GM08714 (cell line): ENCODE data around the gene DTNA.
"Not testable (repeated sequence)": the region's sequence is repeated elsewhere in the genome, so short reads cannot be mapped to it uniquely, and the experiment has no call there.

Source experiments
- H3K4me3 ChIP-seq: fragments of 200-500 bp; sonication (Bioruptor generic); 2 replicates; pipeline ENCODE4 v1.5.1; 2014; ENCODE audit warnings: mild to moderate bottlenecking, low read length, inconsistent platforms
- ZNF274 ChIP-seq: IDR thresholded peaks from 2 replicates; pipeline ENCODE4 v1.6.1; 2012; ENCODE audit warnings: mild to moderate bottlenecking, low read depth, low read length

Gene DTNA

DNA sequence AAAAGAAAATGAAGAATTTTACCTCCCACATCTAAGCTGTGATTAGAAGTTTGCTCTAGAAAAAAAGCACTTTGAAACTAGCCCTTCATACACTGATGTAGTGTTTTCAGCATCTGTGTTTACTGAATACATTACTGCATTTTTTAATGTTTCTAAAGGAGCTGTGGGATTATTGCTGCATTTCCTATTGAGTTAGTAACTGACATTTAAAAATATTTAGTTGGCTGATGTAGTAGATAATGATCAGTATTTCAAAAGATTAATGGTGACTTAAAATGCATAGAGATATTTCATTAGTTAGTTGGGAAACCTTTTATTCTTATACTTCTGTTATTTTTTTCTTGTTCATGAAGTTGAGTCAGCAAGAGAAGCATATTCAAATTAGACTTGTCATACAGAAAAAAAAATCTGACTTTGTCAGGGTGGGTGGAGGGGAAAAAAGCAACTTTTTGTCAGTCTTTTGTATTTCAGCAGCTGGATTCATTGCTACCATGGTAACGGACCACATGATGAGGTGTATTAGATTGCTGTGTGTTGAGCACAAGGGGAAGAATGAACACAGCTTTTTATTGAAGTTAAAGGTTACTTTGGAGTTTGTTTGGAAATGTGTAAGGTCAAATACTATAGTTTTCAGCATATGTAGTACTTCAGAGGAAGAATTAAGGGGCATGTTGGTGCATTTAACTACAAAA lies at the start of gene DTNA:
Gene DTNA (plus strand): TSS at position 549 of the 692 bp plus-strand sequence. CDS start 45,679 bp downstream, outside the sequence.
- TF ChIP-seq ZNF274, result no peak
- no peak within 1 kb of the TSS; the same call in 1 of the 2 replicates for H3K4me3 ChIP-seq

DNA sequence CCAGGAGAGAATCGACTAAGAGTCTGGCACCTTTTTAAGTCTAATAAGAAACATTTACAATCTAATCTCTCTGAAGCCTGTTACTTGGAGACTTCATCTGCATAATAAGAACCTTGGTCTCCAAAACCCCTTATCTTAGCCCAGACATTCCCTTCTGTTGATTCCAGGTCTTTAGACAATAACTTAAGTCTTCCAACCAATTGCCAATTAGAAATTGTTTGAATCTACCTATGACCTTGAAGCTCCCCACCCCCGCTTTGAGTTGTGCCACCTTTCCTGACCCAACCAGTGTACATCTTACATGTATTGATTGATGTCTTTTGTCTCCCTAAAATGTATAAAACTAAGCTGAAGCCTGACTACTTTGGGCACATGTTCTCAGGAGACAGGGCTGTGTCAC lies 49.5 kb upstream of the DTNA start:
- no peak for TF ChIP-seq ZNF274
- no peak overlapping the region for H3K4me3 ChIP-seq

DNA sequence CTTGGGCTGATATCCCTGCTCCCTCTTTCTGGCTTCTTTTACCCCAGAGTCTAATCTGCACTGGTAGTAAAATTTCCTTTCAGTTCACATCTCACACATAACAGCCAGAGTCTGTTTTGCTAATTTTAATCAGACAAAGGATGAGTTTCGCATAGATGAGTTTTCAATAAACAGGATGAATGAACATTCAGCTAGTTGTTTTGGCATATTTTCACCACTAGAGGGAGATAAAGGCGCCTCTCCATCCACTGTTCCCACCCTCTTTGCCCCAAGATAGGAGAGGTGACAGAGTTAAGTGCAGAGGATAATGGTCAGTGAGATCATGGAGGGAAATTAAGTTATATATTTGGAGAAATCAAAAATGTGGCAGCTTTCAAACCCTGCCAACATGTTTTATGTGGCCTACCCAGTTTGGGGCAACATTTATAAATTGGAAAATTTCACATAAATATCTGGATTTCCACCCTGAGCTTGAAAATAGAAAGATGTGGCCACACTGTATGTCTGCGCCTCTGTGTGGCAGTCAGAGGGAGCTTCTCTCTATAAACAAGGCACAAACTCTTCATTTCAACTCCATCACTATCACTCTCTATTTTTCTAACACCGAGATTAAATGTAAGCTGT lies 48.5 kb upstream of the DTNA start:
- H3K4me3 ChIP-seq, result no peak overlapping the region
- no peak for TF ChIP-seq ZNF274

DNA sequence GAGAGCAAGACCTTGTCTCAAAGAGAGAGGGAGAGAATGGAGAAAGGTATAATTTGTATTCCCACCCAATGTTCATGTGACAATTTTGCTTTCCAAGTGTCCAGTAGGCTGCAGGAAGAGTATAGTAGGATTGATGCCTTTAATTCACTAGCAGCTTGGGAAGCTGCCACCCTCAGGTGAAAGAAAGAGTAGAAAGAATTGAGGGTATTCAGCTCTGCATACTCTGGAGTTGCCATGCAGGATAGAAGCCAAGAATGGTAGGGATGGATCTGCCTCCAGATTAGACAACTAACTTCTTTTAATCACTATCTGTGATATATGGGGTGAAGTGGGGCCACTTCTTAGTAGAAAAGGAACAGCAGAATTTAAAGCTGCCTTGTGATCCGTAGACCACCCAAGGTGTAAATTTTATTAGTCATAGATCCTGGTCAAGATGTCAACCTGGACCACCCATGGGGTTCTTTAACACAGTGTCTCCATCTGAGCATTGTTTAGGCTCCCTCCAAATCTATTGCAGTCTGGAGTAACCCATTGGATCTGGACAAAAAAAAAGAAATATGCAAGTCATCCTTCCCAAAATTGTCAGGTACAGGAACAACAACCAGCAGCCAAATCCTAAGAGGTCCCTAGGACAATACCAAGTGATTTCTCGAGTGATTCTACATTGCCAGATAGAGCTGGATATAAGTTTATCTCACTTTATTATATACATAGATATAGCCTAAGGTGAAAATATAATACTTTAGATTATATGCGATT lies 33.1 kb upstream of the DTNA start:
- TF ChIP-seq ZNF274, result no peak

DNA sequence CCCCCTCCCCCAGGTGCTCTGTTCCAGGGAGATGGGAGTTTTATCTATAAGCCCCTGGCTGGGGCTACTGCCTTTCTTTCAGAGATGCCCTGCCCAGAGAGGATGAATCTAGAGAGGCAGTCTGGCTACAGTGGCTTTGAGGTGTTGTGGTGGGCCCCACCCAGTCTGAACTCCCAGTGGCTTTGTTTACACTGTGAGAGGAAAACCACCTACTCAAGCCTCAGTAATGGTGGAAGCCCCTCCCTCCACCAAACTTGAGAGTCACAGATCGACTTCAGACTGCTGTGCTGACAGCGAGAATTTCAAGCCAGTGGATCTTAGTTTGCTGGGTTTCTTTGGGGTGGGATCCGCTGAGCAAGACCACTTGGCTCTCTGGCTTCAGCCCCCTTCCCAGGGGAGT lies 20.3 kb upstream of the DTNA start:
- H3K4me3 ChIP-seq, result not testable (repeated sequence)

More for the DNA sequence above, 33.1 kb upstream of the DTNA start:
- no peak overlapping the region for H3K4me3 ChIP-seq

DNA sequence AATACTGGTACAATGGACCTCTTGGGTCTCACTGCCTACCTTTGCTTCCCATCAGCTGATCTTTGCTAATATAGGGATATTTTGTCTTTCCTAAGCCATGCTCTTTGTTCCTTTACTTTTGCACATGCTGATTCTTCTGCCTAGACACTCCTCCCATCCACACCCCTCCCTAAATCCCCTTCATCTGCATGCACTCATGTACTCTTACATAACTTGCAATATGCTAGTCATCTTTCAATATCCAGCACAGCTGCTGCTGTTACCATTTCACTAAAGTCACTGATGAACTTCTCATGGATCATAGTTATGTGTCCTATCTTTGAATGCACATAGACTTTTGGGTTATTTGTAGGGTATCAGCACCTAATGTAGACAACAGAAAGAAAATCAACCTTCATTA lies 18.5 kb upstream of the DTNA start:
- H3K4me3 ChIP-seq, result no peak overlapping the region
- TF ChIP-seq ZNF274, result no peak

DNA sequence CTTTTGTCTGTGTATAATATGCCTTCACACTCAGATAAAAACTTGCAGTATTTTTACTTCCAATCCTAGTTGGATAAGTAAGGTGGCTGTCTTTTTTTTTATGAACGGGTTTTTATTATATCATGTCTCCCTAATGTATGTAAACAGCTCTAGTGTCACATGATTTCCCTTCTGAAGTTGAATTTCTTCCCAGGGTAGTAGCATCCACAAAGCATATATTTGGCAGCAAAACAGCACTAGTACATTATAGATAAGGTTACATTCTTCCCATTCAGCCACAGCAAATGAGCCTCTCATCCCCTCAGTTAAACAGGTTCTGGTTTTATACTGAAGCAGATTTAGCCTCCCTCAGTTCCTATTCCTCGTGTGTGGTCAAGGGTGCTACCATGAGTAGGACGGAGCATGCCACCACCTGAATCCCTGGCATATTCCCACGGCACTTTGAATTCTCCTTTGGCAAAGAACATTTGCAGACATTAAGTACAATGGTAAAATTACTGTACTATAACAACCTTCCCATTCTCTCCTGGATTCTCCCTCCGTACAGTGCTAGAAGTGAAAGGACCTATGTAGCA lies 15.4 kb upstream of the DTNA start:
- TF ChIP-seq ZNF274, result no peak
- no peak overlapping the region for H3K4me3 ChIP-seq

DNA sequence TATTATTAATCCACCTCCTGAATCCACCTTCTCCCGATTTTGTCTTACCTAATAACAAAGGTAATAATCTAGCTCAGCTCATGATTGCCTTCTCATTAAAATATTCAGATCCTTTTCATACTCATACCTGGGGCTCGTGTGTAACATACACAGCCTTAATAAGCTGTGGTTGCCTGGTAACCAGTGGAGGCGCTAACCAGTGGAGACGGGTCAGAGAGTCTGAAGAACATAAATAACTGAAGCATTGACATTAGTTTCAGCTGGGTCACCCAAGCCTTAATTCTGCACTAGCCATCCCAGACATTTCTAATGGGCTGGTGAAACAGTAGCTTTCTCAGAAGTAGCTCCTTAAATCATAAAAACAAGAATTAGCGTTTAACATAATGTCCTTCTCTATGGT lies 14.8 kb upstream of the DTNA start:
- no peak for TF ChIP-seq ZNF274
- no peak overlapping the region for H3K4me3 ChIP-seq

DNA sequence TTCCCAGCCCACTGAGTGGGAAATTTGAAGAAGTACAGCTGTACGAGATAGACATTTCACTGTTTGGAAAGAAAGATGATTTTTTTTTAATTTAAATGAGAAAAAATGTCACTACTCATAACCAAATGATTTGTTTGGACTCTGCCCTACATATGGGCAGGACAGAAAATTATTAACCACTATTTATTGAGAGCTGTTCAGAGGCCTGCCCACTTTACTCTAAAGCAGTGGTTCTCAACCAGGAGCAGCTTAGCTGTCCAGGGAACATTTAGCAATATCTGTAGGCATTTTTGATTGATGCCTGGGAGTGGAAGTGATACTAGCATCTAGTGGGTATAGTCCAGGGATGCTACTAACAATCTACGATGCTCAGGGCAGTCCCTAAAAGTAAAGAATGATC lies 13.4 kb upstream of the DTNA start:
- no peak overlapping the region for H3K4me3 ChIP-seq
- no peak for TF ChIP-seq ZNF274

DNA sequence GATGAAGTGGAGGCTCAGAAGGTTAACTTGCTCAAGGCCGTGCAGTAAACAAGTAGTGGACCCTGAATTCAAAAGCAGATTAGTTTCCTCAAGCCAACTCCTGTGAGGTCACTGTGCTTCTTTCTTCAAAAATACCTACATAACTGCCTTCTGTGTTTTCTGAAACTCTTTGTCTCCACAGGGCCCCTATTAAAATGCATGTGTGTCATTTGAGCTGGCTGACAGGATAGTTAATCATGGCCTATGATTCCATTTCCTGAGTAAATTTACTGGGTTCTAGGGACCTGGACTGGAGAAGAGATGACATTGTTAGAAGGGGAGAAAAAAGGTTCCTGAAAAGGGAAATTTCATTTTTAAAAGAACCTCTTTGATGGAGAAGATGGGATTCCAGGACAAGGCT lies 12.9 kb upstream of the DTNA start:
- no peak overlapping the region for H3K4me3 ChIP-seq
- no peak for TF ChIP-seq ZNF274

DNA sequence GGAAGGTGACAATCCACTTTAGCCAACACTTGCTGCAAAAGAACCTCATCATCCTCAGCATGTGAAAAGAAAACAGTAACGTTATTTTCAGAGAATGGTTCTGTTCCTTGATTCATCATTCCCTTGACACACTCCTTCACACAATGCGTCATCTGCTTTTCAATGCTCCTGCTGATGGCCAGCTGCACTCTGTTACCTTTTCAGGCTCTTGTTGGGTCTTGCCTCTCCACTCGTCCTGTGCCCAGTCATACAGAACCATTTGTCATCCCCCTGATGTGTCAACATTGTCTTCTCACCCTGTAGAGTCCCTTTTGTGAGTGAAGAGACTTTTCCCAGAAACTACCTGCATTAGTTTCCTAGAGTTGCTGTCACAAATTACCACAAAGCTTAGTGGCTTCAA lies 12.2 kb upstream of the DTNA start:
- no peak for TF ChIP-seq ZNF274
- H3K4me3 ChIP-seq, result no peak overlapping the region

DNA sequence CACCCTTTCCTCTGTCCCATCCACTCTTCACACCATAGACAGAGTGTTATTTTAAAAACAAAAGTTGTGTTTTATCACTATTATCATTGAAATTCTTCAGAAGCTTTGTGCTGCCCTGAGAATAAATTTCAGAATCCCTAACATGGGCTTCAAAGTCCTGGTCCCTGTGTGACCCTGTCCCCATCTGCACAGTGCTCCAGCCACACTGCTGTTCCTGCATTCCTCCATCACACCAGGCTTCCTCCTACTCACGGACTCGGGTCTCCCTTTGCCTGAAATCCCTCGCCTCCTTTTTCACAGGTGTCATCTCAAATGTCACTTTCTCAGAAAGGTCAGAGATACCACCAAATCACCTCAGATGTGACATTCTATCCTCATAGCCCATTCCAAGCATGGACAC lies 8.2 kb upstream of the DTNA start:
- TF ChIP-seq ZNF274, result no peak
- no peak overlapping the region for H3K4me3 ChIP-seq

DNA sequence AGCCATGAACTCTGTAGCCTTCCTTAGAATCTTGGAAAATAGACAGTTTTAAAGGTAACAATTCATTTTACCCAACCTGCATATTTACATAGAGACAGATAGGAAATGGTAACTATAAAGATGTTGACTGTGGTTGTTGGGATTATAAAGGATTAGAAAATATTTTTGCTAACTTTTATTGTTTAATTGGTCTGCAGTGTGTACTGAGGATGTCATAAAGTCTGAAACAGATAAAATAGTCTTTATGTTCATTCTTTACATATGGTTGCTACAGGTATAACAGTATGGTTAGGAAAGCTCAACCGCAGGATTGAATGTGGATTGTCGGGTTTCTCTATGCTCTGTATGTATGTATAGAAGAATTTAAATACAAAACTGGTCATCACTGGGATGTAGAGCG lies 7.3 kb upstream of the DTNA start:
- H3K4me3 ChIP-seq, result no peak overlapping the region
- TF ChIP-seq ZNF274, result no peak

DNA sequence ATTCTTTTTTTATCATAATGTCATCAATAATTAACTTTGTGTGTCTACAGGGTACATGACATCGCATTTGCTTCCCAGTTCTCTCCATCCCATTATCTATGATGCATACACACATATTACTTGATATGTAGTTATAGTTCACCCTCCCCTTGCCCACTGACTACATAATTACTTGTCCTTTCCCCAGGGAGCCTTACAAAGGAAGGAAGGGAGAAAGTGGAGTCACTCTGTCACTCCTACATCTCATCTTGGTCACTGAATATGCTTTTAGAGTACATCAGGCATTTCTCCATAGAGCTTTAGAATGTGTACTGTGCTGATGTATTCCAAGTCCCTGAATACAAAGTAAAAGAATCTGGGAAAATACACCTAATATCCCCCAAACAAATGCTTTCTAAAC lies 6.0 kb upstream of the DTNA start:
- no peak for TF ChIP-seq ZNF274
- no peak overlapping the region for H3K4me3 ChIP-seq

DNA sequence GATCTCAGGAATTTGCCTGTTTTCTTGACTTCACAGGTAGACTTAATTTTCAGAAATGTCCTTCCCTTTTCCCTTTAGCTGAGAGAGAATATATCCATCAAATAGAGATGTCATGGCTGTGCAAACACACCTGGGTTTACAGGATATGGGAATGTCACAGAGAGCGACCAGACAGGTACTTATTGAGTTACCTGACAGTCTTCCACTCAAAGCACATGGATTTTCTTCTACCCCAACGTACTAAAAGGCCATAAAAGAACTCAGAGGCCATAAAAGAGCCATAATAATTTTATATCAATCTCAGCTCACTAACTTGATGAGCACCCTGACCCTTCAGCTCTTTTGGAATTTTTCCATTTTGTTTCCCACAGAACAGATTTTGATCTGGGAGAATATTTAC lies 5.3 kb upstream of the DTNA start:
- TF ChIP-seq ZNF274, result no peak
- no peak overlapping the region for H3K4me3 ChIP-seq
